GM21515 (cell line): Measurements from ENCODE around the gene OSBPL3.
"Not testable (repeated sequence)": the region's sequence is repeated elsewhere in the genome, so short reads cannot be mapped to it uniquely, and the experiment has no call there.

Experiments
- ATAC-seq: cut with Tn5 transposase; IDR thresholded peaks from one replicate; pipeline ENCODE4 v1.9.1; 2021; ENCODE audit not compliant: unreplicated experiment

OSBPL3 gene

GRCh38 chr7:24924375-24924774, 55.6 kb downstream of the OSBPL3 start:
- ATAC-seq = no peak

DNA sequence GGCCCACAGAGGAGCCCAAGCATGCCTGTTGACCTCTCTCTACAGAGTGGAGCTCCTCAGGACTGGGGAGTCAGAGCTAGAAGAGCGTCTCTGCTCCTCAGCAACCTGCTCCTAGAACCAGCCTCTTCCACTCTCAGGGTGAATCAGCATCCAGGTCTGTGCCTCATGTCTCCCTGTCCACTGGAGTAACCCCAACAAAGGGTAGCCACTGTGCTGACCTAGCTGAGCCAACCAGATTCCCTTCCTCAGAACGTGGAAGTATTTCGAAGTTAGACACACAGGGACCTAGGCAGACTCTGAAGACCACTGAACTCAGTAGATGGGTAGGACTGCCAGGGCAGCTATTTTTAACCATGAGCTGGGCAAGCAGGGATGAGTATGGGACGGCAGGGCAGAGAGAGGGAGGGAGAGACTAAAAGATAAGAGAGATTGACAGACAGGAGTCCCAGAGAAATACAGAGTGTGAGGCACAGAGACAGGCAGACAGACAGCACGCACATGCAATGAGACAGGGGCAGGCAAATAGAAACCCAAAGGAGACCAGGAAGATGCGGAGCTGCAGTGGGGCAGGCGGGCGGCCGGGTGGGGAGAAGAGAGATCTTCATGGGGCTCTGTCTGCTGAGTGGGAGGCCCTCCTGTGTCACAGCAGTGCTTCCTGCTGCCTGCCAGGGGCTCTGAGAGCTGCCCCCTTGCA, 56.7 kb downstream of the OSBPL3 start:
- no peak for ATAC-seq

GRCh38 chr7:24922099-24922773, 57.7 kb downstream of the OSBPL3 start:
- no peak for ATAC-seq

GRCh38 chr7:24921362-24921679, 58.7 kb downstream of the OSBPL3 start:
- no peak for ATAC-seq

DNA sequence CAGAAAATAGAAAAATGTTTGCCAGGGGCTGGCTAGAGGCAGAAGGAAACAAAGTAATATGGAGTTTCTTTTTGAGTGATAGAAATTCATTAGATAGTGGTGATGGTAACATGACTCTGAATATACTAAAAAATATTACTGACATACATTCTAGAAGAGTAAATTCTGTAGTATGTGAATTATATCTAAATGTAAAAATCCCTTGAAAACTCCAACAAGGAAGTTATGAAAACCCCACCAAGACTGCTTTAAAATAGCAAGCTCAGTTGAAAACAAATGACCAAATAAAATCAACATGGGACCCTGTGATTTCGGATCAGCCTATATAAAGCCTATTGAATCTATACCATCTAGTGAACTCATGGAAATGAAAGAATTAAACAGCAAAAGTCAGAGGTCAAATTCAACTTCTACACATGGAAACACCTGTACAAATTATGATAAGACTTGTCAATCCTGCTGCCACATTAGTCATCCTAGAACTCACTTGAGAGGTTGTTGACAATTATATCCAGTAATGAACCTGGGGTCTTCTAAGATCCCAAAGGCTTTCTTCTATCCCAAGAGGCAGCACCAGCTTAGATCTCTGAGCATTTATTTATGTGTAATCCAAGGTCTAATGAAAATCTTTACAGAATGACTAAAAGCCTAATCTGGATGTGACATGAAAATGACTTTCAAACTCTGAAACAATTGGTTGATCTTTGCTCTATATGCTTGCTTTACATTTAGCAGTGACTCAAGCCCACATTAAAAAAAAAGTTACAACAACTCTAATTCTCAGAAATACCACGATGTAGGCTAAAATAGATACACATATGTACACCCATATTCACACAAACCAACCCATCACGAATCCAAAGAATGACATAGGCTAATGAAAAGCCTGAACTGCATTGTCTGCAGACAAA, 59.3 kb downstream of the OSBPL3 start:
- no peak for ATAC-seq

DNA sequence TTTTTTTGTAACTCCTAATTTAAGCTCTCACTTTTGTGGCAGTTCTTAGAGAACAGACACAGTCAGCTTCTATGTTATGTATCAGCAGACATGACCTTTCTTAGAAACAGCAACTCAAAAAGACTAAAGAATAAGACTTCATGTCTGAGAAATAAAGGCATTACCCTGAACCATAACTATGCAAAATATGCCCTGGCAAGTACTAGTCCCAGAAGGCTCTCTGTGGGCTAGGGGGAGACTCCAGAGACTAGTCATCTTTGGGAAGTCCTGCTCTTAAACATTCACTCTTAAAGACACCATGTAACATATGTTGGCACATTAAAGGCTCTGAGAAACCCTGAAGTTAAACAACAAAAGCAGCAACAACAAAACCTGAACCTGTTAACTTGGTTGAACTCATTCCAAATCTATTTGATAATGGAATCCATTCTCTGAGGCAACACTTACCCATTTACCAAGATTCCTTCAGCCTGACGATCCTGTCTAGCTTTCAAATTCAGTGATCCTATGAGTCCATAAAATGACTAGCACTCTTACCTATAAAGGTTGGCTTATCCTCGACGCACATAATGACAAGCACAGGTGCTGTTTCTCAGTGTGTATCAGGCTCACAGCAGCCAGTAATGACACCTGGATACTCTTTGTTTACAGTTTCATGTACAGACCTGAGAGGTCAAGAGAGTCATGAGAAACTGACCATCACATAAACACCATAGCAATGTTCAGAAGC, 62.3 kb downstream of the OSBPL3 start:
- ATAC-seq = peak; percentile 61

DNA sequence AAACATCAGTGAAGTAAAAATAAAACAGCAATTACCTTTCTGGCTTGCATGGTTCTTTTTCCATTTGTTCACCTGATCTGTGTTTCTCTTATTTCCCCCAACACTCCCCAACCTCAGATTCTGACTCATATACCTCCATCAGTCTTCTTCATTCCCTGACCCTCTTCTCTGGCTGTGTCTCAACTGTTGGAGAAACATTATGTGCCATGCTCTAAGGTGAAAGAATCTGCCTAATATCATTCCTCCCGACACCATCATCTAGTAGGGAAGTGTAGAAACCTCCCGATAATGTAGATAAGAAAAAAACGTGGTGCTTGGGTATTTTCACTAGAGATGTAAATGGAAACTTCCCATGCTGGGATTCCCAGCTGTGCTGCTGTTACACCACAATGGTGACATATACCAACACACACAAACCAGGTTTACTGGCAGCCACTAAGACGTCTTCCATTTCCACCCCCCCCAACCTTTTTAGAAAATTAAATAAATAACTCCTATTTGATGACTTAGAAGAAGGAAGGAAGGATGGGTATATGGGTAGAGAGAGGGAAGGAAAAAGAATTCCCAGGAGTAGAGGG, 63.4 kb downstream of the OSBPL3 start:
- no peak for ATAC-seq

DNA sequence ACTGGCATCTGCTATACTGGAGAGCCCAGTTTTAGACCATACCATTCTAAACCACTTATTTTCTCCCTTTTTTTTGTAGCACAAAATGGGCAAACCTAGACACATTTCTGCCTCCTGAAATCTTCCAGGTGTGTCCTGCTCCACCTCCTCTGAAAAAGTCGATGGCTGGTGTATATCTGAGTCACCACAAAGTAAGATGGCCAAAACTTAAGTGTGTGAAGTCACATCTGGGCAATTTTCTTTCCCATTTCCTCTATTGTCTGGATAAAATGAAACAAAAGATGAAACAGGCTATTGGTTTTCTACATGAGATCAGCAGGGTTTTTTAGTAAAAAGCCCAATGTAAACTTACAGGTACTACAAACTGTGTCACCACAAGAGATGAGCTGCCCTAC, 65.5 kb downstream of the OSBPL3 start:
- no peak for ATAC-seq

DNA sequence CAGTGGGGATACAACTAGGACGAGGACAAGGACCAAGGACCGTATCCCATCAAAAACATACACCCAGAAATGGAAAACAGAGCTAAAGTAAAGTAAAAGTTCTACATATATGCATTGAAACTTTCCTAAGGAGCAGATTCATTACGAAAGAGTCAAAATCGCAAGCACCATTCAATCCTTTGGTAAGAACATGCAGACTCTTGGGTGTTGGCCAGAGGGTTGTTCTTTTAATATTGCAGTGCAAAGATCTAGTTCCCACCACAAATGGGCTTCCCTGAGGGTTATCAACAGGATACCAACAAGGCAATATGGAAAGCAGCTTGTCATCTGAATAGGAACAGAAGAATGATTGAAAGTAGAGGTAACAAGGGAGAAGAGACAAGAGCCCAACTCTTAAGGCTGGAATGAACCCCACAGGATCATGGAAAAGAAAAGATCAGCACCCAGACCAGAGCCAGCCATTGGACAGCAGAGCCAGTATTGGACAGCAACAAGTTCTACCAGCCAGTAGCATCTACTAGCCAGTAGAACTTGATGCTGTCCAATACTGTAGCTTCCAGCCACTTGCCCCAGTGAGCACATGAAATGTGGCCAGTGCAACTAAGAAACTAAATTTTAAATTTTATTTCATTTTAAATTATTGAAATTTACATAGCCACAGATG, 66.0 kb downstream of the OSBPL3 start:
- ATAC-seq = no peak

GRCh38 chr7:24912874-24913514, 67.0 kb downstream of the OSBPL3 start:
- no peak for ATAC-seq

- no peak for ATAC-seq
Observed at GRCh38 chr7:24912424-24912823, 67.6 kb downstream of the OSBPL3 start.

- ATAC-seq = peak; percentile 39
Observed at GRCh38 chr7:24911213-24911603, 68.8 kb downstream of the OSBPL3 start.

DNA sequence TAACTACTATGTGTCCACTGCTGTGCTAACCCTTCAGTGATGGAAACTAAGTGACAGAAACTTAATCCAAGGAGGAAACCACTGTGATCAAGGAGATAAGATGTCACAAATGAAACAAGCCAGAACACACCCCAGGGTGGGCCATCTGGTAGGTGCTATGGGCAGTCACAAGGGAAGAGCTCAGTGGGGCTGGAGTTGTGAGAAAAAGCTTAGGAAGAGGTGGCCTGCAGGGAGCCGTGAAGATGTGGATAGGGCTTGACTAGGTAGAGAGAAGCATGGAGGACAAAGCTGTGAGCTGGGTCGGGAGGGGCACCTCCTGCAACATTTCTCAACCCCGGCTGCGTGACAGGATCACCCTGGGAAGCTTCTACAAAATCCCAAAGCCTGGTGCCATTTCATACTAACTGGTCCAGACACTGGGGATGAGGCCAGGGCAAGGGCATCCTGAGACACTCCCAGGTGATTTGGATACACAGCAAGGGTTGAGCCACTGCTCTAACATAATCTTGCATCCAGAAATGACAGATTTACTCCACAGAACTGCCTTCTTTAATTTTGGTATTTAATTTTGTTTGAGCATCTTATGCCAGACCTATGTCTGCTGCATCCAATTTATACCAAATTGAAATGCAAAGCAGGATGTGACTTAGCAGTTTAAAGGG, 69.3 kb downstream of the OSBPL3 start:
- ATAC-seq = no peak

DNA sequence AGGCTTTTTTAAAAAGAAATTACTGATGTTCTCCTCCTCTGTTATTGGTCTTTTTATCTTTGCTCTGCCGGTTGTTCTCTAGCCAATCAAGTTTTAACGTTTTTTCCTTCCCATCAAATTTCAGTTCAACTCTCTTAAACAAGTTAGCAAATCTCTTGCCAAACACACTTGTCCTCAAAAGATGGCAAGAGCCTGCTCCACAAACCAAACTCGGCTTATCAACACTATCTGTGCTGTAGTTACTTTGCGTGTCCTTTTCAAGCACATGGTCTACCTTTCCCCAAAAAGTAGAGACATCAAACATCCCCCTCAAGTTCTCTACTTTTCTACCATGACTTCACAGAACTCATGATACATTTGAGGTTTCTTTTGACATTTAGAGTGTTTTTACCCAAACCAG, 71.3 kb downstream of the OSBPL3 start:
- no peak for ATAC-seq

- no peak for ATAC-seq
Observed at GRCh38 chr7:24908166-24908565, 71.8 kb downstream of the OSBPL3 start.

GRCh38 chr7:24907311-24907886, 72.6 kb downstream of the OSBPL3 start:
- ATAC-seq = peak; percentile 56

GRCh38 chr7:24905996-24906770, 73.8 kb downstream of the OSBPL3 start:
- ATAC-seq = no peak

DNA sequence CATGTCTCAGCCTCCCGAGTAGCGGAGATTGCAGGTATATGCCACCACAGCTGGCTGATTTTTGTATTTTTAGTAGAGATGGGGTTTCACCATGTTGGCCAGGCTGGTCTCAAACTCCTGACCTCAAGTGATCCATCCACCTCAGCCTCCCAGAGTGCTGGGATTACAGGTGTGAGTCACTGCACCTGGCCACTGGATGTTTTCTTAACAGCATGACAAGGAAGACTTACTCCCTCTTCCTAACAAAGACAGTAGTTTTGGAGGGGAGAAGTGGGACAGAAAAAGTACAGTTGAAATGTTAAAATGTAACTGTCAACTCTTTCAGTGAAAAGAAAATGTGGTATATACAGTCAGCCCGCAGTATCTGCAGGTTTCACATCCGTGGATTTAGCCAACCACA, 76.0 kb downstream of the OSBPL3 start:
- not testable (repeated sequence) for ATAC-seq
